ENCODE data around the gene HGFAC.

HGFAC gene

GRCh38 chr4:3401436-3402171 lies 40.2 kb upstream of the HGFAC start:
- TF ChIP-seq CTCF (IDR thresholded peaks at IDR 0.05; ENCODE audit: borderline replicate concordance, control extremely low read depth, extremely low read depth, insufficient read depth, missing control alignments), result no peak
- in situ Hi-C loops (cut with MboI; ENCODE audit: low sequenced_read_pairs, unreplicated experiment), result no loop called here
- DNase-seq (ENCODE audit: low spot score), result no peak

GRCh38 chr4:3402491-3403347 lies 39.0 kb upstream of the HGFAC start:
- DNase-seq (ENCODE audit: low spot score), result no peak
- no peak for TF ChIP-seq CTCF (IDR thresholded peaks at IDR 0.05; ENCODE audit: borderline replicate concordance, control extremely low read depth, extremely low read depth, insufficient read depth, missing control alignments)
- in situ Hi-C loops (cut with MboI; ENCODE audit: low sequenced_read_pairs, unreplicated experiment), result no loop called here

GRCh38 chr4:3403348-3403906 lies 38.3 kb upstream of the HGFAC start:
- in situ Hi-C loops (cut with MboI; ENCODE audit: low sequenced_read_pairs, unreplicated experiment), result no loop called here
- TF ChIP-seq CTCF (IDR thresholded peaks at IDR 0.05; ENCODE audit: borderline replicate concordance, control extremely low read depth, extremely low read depth, insufficient read depth, missing control alignments), result no peak
- no peak for DNase-seq (ENCODE audit: low spot score)

DNA sequence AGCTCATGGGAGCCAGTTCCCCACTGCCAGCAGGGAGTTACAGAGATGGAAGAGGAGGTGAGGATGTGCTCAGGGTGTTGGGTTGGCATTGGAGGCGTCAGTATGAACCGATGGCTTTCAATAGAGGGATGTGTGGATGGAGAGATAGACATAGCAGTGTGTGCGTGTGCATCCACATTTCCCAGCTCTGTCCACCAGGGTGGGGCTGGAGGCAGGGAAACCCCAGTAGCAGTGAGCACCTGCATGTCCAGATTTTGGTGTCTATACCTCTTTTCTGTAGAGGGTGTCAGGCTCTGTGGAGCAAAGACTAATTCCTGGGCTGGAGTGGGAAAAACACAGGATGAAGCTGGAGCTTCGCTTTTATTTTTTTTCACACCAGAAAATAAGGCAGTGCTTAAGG lies 37.2 kb upstream of the HGFAC start:
- no peak for TF ChIP-seq CTCF (IDR thresholded peaks at IDR 0.05; ENCODE audit: borderline replicate concordance, control extremely low read depth, extremely low read depth, insufficient read depth, missing control alignments)
- no peak for DNase-seq (ENCODE audit: low spot score)
- in situ Hi-C loops (cut with MboI; ENCODE audit: low sequenced_read_pairs, unreplicated experiment), result no loop called here

GRCh38 chr4:3405176-3405575 lies 36.6 kb upstream of the HGFAC start:
- TF ChIP-seq CTCF (IDR thresholded peaks at IDR 0.05; ENCODE audit: borderline replicate concordance, control extremely low read depth, extremely low read depth, insufficient read depth, missing control alignments), result no peak
- in situ Hi-C loops (cut with MboI; ENCODE audit: low sequenced_read_pairs, unreplicated experiment), result no loop called here
- DNase-seq (ENCODE audit: low spot score), result no peak

- no peak for DNase-seq (ENCODE audit: low spot score)
- in situ Hi-C loops (cut with MboI; ENCODE audit: low sequenced_read_pairs, unreplicated experiment), result no loop called here
- no peak for TF ChIP-seq CTCF (IDR thresholded peaks at IDR 0.05; ENCODE audit: borderline replicate concordance, control extremely low read depth, extremely low read depth, insufficient read depth, missing control alignments)
These were observed 35.7 kb upstream of the HGFAC start for GRCh38 chr4:3406021-3406420.
